Neuronal stem cell (in vitro differentiated cells): ENCODE measurements around the gene RASA3.
"Not testable (repeated sequence)": the region's sequence is repeated elsewhere in the genome, so short reads cannot be mapped to it uniquely, and the experiment has no call there.

Experiments
- DNase-seq: peaks from one replicate; pipeline ENCODE4 v3.0.0-alpha.2; 2013; ENCODE audit warnings: low spot score
- H2AFZ ChIP-seq: one replicate; pipeline ENCODE4 v1.6.1; 2013; ENCODE audit warnings: mild to moderate bottlenecking, low read length, inconsistent platforms
- H2AK5ac ChIP-seq: 2 replicates; pipeline ENCODE4 v1.6.1; 2013; ENCODE audit warnings: low read depth, mild to moderate bottlenecking, inconsistent platforms, low read length, moderate library complexity, mixed read lengths
- H2BK120ac ChIP-seq: 2 replicates; pipeline ENCODE4 v1.6.1; 2013; ENCODE audit warnings: low read depth, mild to moderate bottlenecking, inconsistent platforms, low read length, moderate library complexity, mixed read lengths
- H2BK12ac ChIP-seq: one replicate; pipeline ENCODE4 v1.6.1; 2013; ENCODE audit warnings: low read length, inconsistent platforms
- H2BK15ac ChIP-seq: 2 replicates; pipeline ENCODE4 v1.6.1; 2013; ENCODE audit warnings: mild to moderate bottlenecking, low read length, inconsistent platforms, mixed read lengths
- H2BK5ac ChIP-seq: one replicate; pipeline ENCODE4 v1.6.1; 2013; ENCODE audit warnings: inconsistent platforms, mild to moderate bottlenecking, low read length, moderate library complexity
- H3K14ac ChIP-seq: one replicate; pipeline ENCODE4 v1.6.1; 2013; ENCODE audit warnings: low read length, inconsistent platforms
- H3K18ac ChIP-seq: 2 replicates; pipeline ENCODE4 v1.6.1; 2013; ENCODE audit warnings: low read length, inconsistent platforms
- H3K23ac ChIP-seq: 2 replicates; pipeline ENCODE4 v1.6.1; 2013; ENCODE audit warnings: low read depth, mild to moderate bottlenecking, mixed read lengths, low read length, inconsistent platforms; ENCODE audit not compliant: poor library complexity
- H3K27ac ChIP-seq: replicated peaks from 3 replicates; pipeline ENCODE4 v1.5.1; 2013; ENCODE audit warnings: low read length, inconsistent platforms
- H3K27me3 ChIP-seq, 3 experiments: 2 replicates each; pipeline ENCODE4 v1.6.1; 2013; ENCODE audit warnings: low read length in 3 of 3, mild to moderate bottlenecking in 2 of 3, inconsistent platforms in 1 of 3, low read depth in 1 of 3, mixed read lengths in 1 of 3, moderate library complexity in 1 of 3; ENCODE audit not compliant: control insufficient read depth in 3 of 3, insufficient read depth in 3 of 3
- H3K36me3 ChIP-seq, 2 donors: replicated peaks in 1 of 2; 2 replicates each; pipeline ENCODE4 v1.6.1; 2013; ENCODE audit warnings: low read length in 2 of 2; ENCODE audit not compliant: control insufficient read depth in 2 of 2, insufficient read depth in 2 of 2
- H3K4ac ChIP-seq: 2 replicates; pipeline ENCODE4 v1.6.1; 2013; ENCODE audit warnings: inconsistent platforms, mild to moderate bottlenecking, low read length, moderate library complexity
- H3K4me1 ChIP-seq, 2 donors: 1 replicate in 1 of 2; 2 replicates in 1 of 2; pipeline ENCODE4 v1.6.1; 2013; ENCODE audit warnings: low read length in 2 of 2, low read depth in 1 of 2; ENCODE audit not compliant: control insufficient read depth in 2 of 2, insufficient read depth in 1 of 2
- H3K4me2 ChIP-seq: one replicate; pipeline ENCODE4 v1.6.1; 2013; ENCODE audit warnings: mild to moderate bottlenecking, low read length, inconsistent platforms; ENCODE audit not compliant: insufficient read depth, poor library complexity, severe bottlenecking
- H3K4me3 ChIP-seq, 2 donors: 2 replicates each; pipeline ENCODE4 v1.5.1; 2013; ENCODE audit warnings: low read length in 2 of 2, mild to moderate bottlenecking in 2 of 2, inconsistent platforms in 1 of 2, moderate library complexity in 1 of 2
- H3K79me1 ChIP-seq: one replicate; pipeline ENCODE4 v1.6.1; 2013; ENCODE audit warnings: low read depth, mild to moderate bottlenecking, inconsistent platforms, low read length, moderate library complexity
- H3K9ac ChIP-seq: one replicate; pipeline ENCODE4 v1.6.1; 2013; ENCODE audit warnings: mild to moderate bottlenecking, low read depth, low read length, inconsistent platforms; ENCODE audit not compliant: poor library complexity
- H3K9me3 ChIP-seq, 2 donors: replicated peaks in 1 of 2; 2 replicates each; pipeline versions ENCODE3 to v1.6.1; 2013; ENCODE audit warnings: low read length in 2 of 2, mild to moderate bottlenecking in 2 of 2, inconsistent platforms in 1 of 2, low read depth in 1 of 2, mixed read lengths in 1 of 2, moderate library complexity in 1 of 2; ENCODE audit not compliant: control insufficient read depth in 2 of 2, insufficient read depth in 1 of 2
- H4K8ac ChIP-seq: one replicate; pipeline ENCODE4 v1.6.1; 2013; ENCODE audit warnings: low read depth, mild to moderate bottlenecking, inconsistent platforms, low read length, moderate library complexity
- H4K91ac ChIP-seq: one replicate; pipeline ENCODE4 v1.6.1; 2013; ENCODE audit warnings: low read length, low read depth, mild to moderate bottlenecking, inconsistent platforms; ENCODE audit not compliant: poor library complexity
- WGBS, 2 donors: extraction: QIAGEN DNeasy Blood & Tissue Kit; methylation state at CpG; one replicate each; pipeline ENCODE4 v1.1.7; 2013; ENCODE audit warnings: missing lambda C conversion rate in 2 of 2, mixed read lengths in 1 of 2; ENCODE audit not compliant: insufficient read length in 2 of 2, insufficient replicate concordance in 1 of 2; ENCODE audit errors: extremely low coverage in 2 of 2; 5-methylcytosine and 5-hydroxymethylcytosine counted together

The RASA3 gene

DNA sequence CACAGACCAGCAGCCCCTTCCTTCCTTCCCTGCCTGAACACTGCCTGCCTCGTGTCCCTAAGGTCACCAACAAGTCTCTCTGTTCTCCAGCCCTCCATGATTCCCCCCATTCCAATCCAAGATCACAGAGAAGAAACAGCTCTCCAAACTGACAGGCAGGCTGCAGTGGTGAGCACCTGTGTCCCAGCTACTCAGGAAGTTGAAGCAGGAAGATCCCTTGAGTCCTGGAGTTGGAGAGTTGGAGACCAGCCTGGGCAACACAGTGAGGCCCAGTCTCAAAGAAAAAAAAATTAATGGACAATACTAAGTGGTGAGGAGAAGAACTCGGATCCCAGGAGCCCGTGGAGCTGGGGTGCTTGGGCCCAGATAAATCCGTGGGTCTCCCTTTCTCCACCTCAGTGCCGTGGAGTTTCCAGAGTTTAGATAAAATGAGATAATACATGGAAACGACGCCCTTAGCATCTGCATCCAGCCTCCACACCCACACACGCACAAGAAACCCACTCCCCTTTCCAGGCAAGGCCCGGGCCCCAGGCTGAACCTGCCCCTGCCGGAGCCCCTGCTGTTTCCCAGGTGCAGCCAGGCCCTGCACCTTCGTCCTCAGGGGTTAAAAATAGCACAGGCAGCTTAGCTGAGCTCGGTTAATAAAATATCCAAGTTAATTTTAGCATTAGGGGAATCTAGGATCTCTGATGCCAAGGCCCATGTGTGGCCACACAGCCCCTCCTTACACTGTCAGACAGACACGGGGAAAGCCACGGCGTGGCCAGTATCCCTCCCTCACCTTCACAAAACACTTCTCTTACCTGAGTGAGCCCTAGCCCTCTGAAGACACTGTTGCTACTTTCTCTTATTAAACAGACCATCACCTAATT is 4.7 kb downstream of the RASA3 start:
- peaks cover 0 to 4% of the 10 kb centered on the region in 2 donors for H3K36me3 ChIP-seq
- DNase-seq: no peak
- H4K8ac ChIP-seq: no peak overlapping the region
- H2AK5ac ChIP-seq: peak overlapping the region; percentile 60
- H3K27me3 ChIP-seq: peaks cover 0 to 13% (median 0%) of the 10 kb centered on the region in 3 experiments
- peaks cover 2% of the 10 kb centered on the region for H3K79me1 ChIP-seq
- H3K18ac ChIP-seq: peak overlapping the region; percentile 30
- no peak overlapping the region for H4K91ac ChIP-seq
- H3K23ac ChIP-seq: no peak overlapping the region
- no peaks in the 10 kb centered on the region for H3K9me3 ChIP-seq
- no peak overlapping the region for H2BK120ac ChIP-seq
- no peak overlapping the region for H3K4me2 ChIP-seq
- no peak overlapping the region for H3K27ac ChIP-seq
- H3K9ac ChIP-seq: no peak overlapping the region
- WGBS, 2 donors: no CpG with 5 or more reads among the region's 15 CpGs
- no peak overlapping the region for H2AFZ ChIP-seq
- no peak overlapping the region for H3K14ac ChIP-seq
- peak overlapping the region; percentile 32 for H2BK15ac ChIP-seq
- H3K4me1 ChIP-seq: peaks cover 30 to 31% of the 10 kb centered on the region in 2 donors
- no peak overlapping the region for H2BK12ac ChIP-seq
- no peak overlapping the region for H3K4ac ChIP-seq
- H2BK5ac ChIP-seq: no peak overlapping the region
- H3K4me3 ChIP-seq: no peak overlapping the region

DNA sequence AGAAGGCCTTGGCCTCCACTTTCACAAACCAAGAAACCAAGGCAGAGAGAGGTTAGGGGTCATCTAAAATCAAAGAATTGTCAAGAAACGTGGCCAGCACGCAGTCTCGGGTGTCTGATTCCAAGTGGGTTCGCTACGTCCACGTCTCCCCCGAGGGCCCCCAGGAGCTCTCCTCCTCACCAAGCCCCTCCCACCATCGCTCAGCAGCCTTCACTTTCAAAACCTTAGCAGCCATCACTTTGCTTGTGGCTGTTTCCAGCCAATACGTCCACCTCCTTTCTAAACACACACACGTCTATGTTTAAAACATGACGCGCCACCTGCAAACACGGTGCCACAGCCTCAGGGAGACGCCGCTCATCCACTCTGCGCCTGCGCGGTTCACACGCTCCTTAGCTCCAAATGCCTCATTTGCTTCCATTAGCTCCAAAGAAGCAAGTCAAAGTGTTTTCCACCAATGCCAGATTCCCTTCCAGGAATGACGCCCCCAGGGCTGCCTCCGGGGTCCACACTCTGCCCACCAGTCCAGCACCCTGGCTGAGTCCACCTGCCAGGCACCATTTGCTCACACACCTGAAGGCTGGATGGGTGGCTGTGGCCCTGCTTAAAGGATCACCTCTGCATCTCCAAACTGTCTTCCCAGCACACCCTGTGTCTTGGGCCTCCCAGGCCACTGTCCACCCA is 5.5 kb downstream of the RASA3 start:
- no peak overlapping the region for H3K14ac ChIP-seq
- H3K27me3 ChIP-seq: peaks cover 0 to 13% (median 0%) of the 10 kb centered on the region in 3 experiments
- H2AK5ac ChIP-seq: peak overlapping the region; percentile 60
- H2BK12ac ChIP-seq: no peak overlapping the region
- H3K9me3 ChIP-seq: no peaks in the 10 kb centered on the region
- H3K23ac ChIP-seq: no peak overlapping the region
- H2BK15ac ChIP-seq: peak overlapping the region; percentile 32
- no peak overlapping the region for H2AFZ ChIP-seq
- H4K8ac ChIP-seq: no peak overlapping the region
- H3K4me1 ChIP-seq: peaks cover 33 to 37% of the 10 kb centered on the region in 2 donors
- no CpG with 5 or more reads among the region's 21 CpGs for WGBS, 2 donors
- H3K79me1 ChIP-seq: peaks cover 4% of the 10 kb centered on the region
- H3K36me3 ChIP-seq: peaks cover 0 to 4% of the 10 kb centered on the region in 2 donors
- no peak for DNase-seq
- H4K91ac ChIP-seq: no peak overlapping the region
- no peak overlapping the region for H2BK120ac ChIP-seq
- no peak overlapping the region for H3K27ac ChIP-seq
- H3K4me2 ChIP-seq: no peak overlapping the region
- H3K4me3 ChIP-seq: no peak overlapping the region
- no peak overlapping the region for H3K4ac ChIP-seq
- H3K9ac ChIP-seq: no peak overlapping the region
- H3K18ac ChIP-seq: no peak overlapping the region
- no peak overlapping the region for H2BK5ac ChIP-seq

DNA sequence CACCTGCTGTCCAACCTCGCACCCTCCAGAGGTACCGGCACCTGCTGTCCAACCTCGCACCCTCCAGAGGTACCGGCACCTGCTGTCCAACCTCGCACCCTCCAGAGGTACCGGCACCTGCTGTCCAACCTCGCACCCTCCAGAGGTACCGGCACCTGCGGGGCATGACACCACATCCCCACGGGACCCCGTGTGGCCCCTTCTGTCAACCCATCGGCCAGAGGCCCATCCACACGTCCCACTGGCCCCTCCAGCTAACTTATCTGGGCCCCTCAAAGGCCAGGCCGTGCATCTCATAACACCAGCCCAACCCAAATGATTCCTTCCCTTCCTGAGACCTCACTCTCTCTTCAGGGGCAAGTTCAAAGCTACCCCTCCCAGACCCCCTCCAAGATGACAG is 6.3 kb downstream of the RASA3 start:
- not testable (repeated sequence) for H3K9me3 ChIP-seq, H4K8ac ChIP-seq, H3K9ac ChIP-seq, H2BK15ac ChIP-seq, H3K14ac ChIP-seq, H3K27ac ChIP-seq, H2BK120ac ChIP-seq, H3K23ac ChIP-seq, H2AFZ ChIP-seq, H2BK5ac ChIP-seq, H2BK12ac ChIP-seq, H4K91ac ChIP-seq, H3K79me1 ChIP-seq, H3K36me3 ChIP-seq, H3K4me3 ChIP-seq, H3K27me3 ChIP-seq, H3K18ac ChIP-seq, H3K4ac ChIP-seq, H3K4me2 ChIP-seq, H2AK5ac ChIP-seq, DNase-seq
- peaks cover 36 to 45% of the 10 kb centered on the region in 2 donors for H3K4me1 ChIP-seq
- no CpG with 5 or more reads among the region's 14 CpGs for WGBS, 2 donors

DNA sequence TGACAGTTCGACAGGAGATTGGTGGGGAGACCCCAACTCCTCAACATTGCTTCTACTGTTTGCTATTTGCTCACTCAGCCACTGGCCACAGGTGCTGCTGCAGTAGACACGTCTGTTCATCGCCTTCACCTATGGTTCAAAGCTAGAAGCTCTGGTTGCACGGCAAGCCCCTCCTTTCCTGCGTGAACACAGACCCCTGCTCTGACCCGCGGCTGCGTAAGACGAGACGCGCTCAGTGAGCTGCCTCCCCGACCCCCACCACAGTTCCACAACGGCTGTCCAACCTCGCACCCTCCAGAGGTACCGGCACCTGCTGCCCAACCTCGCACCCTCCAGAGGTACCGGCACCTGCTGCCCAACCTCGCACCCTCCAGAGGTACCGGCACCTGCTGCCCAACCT is 6.8 kb downstream of the RASA3 start:
- Histone ChIP-seq H3K23ac (peak overlapping the region; percentile 49), H3K27me3 (peaks cover 0 to 5% (median 0%) of the 10 kb centered on the region in 3 experiments), H3K9me3 (no peaks in the 10 kb centered on the region), H2BK12ac (no peak overlapping the region), H2BK120ac (no peak overlapping the region), H3K14ac (no peak overlapping the region), H3K4ac (no peak overlapping the region), H2AK5ac (no peak overlapping the region), H3K9ac (peak overlapping the region; percentile 9), H3K79me1 (peaks cover 8% of the 10 kb centered on the region), H3K4me2 (no peak overlapping the region), H2AFZ (no peak overlapping the region), H2BK5ac (no peak overlapping the region), H3K27ac (no peak overlapping the region), H2BK15ac (peak overlapping the region; percentile 14), H3K36me3 (peaks cover 0 to 4% of the 10 kb centered on the region in 2 donors), H3K4me3 (no peak overlapping the region), H3K4me1 (peaks cover 34 to 49% of the 10 kb centered on the region in 2 donors), H4K8ac (no peak overlapping the region), H4K91ac (no peak overlapping the region), H3K18ac (no peak overlapping the region)
- no CpG with 5 or more reads among the region's 19 CpGs for WGBS, 2 donors
- no peak for DNase-seq
